GM19193 (cell line): ENCODE measurements around the gene TMPRSS11B.

Experiments used
- POLR2A ChIP-seq: IDR thresholded peaks from 4 replicates; pipeline ENCODE4 v1.6.1; 2011; ENCODE audit not compliant: insufficient read depth, insufficient read length; ENCODE audit errors: extremely low read depth

Gene TMPRSS11B, protein sequence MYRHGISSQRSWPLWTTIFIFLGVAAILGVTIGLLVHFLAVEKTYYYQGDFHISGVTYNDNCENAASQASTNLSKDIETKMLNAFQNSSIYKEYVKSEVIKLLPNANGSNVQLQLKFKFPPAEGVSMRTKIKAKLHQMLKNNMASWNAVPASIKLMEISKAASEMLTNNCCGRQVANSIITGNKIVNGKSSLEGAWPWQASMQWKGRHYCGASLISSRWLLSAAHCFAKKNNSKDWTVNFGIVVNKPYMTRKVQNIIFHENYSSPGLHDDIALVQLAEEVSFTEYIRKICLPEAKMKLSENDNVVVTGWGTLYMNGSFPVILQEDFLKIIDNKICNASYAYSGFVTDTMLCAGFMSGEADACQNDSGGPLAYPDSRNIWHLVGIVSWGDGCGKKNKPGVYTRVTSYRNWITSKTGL

GRCh38 chr4:68245594-68245993 lies at the start of gene TMPRSS11B:
TMPRSS11B (minus strand) TSS chr4:68245694; CDS start chr4:68245558, 136 bp downstream.
- no peak for TF ChIP-seq POLR2A

DNA sequence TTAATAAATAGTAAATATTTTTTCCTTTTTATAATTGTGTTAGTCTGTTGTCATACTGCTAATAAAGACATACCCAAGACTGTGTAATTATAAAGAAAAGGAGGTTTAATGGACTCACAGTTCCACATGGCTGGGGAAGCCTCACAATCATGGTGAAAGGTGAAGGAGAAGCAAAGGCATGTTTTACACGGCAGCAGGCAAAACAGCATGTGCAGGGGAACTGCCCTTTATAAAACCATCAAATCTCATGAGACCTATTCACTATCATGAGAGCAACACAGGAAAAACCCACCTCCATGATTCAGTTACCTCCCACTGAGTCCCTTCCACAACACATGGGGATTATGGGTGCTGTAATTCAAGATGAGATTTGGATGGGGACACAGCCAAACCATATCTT lies 45.8 kb upstream of the TMPRSS11B start:
- no peak for TF ChIP-seq POLR2A

- no peak for TF ChIP-seq POLR2A
Measured at GRCh38 chr4:68288393-68288740, 42.9 kb upstream of the TMPRSS11B start.

DNA sequence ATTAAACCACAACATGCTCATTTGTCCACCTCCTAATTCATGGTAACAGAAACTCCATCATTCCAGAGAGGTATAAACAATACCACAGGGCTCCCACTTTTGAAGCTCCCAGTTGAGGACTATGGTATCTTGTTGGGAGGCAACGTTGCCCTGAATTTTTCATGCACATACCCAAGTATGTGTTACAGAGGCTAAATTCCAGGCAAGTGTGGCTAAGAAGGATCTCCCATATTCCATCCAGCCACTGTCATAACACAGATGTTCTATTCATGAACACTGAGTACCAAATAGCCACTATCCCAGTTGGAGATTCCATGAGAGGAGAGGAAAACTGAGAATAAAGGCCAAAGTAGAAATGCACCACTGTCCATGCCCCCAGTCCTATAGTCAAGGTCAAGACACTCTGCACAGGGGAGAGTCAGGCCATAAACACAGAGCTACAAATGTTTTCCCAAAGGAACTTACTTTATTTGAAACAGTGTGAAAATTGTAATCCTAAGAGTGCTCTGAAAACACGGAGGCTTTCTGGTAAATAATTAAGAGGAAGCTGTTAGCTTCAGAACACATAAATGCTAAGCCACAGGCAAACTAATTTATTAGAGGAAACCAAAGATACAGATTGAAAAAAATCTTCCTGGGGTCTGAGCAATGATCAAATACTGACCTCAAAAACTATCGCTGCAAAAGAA lies 42.4 kb upstream of the TMPRSS11B start:
- TF ChIP-seq POLR2A: no peak

DNA sequence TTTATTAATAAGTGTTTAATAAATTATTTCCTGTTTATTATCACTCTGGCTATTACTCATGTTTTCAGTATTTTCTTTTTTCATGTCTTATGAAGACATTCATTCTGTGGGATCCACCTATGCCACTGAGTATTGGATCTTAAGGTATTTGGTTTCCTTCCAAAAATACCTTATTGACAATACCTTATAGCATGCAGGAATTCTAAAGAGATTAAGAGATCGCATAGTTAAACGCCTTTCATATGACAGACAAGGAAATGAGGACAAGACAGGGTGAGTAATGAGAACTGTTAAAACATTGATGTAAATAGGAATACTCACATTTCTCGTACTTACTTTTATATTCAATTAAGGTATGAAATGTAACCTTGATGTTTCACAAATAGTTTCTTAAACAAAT lies 38.2 kb upstream of the TMPRSS11B start:
- no peak for TF ChIP-seq POLR2A

- TF ChIP-seq POLR2A: no peak
Measured at GRCh38 chr4:68283095-68283494, 37.6 kb upstream of the TMPRSS11B start.

- no peak for TF ChIP-seq POLR2A
Measured at GRCh38 chr4:68278029-68278428, 32.5 kb upstream of the TMPRSS11B start.

- no peak for TF ChIP-seq POLR2A
Measured at GRCh38 chr4:68277627-68278026, 32.1 kb upstream of the TMPRSS11B start.

DNA sequence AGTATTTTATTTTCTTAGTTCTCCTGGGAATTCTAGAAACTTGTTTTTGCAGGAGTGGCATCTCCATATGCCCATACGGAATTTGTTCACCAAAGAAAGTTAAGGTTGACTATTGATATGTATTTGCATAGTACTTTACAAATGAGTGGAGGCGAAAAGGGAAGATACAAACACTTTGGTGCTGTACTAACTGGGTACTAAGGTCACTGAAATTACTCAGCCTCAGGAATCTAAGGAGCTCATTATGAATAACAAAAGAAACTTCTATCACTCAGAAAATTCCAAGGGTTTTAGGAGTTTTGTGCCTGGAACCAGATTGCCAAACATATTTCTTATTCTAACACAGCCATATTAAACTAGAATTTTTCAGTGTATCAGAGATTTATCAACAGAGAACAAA lies 27.4 kb upstream of the TMPRSS11B start:
- no peak for TF ChIP-seq POLR2A

GRCh38 chr4:68272380-68272779 lies 26.9 kb upstream of the TMPRSS11B start:
- TF ChIP-seq POLR2A: no peak

DNA sequence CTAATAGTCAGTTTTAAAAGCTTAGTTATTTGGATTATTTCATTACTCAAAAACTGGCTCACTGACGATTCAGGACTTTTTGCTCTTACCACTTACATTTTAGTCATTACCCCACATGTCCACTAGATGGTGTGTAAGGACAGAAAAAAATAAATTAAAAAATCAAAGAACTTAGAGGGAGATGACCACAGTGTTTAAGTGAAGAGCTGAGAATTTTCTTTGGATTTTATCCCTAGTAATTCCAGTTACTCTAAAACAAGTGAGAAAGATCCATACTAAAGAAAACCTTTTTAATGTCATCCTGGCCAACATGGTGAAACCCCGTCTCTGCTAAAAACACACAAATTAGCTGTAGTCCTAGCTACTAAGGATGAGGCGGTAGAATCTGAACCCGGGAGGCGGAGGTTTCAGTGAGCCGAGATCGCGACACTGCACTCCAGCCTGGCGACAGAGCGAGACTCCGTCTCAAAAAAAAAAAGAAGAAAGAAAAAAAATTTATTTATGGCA lies 26.4 kb upstream of the TMPRSS11B start:
- no peak for TF ChIP-seq POLR2A

DNA sequence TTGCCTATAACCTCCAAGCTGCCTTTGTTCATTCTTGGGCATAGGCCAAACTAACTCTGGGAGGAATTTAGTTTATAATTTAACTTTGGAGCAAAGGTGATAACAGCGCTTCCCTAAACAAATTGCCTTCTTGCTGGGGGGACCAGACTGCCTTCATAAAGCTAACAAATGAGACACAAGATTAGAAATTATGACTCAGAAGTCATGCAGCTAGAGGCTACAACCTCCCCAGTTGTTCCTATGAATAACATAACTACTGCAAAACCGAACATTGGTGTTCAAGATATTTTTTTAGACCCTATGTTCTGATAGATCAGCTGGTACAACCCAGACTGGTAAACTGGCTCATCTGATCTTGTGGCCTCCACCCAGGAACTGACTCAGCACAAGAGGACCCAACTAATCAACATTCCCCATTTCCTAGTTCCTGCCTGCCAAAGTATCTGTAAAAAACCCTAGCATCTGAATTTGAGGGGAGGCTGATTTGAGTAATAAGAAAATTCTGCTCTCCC lies 22.0 kb upstream of the TMPRSS11B start:
- no peak for TF ChIP-seq POLR2A

DNA sequence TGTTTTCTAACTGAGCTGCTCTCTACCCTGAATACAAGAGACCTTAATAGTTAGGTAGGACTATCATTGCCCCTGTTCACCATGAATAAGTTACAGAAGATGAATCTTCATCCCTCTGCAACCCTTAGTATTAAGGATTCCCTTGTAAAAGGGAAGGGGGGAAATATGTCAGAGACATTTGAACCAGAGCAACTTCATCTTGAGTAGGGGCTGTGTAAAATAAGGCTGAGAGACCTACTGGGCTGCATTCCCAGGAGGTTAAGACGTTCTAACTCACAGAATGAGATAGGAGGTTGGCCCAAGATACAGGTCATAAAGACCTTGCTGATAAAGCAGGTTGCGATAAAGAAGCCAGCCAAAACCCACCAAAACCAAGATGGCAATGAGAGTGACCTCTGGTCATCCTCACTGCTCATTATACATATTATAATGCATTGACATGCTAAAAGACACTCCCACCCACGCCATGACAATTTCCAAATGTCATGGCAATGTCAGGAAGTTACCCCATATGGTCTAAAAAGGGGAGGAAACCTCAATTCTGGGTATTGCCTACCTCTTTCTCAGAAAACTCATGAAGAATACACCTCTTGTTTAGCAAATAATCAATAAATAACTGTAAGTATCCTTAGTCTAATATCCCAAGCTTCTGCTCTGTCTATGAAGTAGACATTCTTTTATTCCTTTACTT lies 19.5 kb upstream of the TMPRSS11B start:
- no peak for TF ChIP-seq POLR2A

- TF ChIP-seq POLR2A: no peak
Measured at GRCh38 chr4:68259191-68259590, 13.7 kb upstream of the TMPRSS11B start.

DNA sequence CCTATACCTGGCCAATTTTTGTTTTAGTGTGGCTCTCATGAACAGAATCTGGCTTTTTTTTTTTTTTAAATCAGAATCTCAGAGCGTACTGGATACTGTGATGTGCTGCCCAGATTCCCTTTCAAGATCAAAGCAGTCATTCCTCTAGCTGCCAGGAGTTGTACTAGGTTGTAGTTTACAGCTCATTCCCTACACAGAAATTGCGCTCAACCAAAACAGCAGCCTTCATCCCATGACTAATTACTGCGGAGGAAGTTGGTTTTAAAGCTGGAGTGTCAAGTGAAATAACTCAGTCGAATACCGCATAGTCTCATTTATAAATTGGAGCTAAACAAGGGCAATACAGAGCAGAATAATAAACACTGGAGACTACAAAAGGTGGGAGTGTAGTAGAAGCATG lies 12.2 kb upstream of the TMPRSS11B start:
- no peak for TF ChIP-seq POLR2A

DNA sequence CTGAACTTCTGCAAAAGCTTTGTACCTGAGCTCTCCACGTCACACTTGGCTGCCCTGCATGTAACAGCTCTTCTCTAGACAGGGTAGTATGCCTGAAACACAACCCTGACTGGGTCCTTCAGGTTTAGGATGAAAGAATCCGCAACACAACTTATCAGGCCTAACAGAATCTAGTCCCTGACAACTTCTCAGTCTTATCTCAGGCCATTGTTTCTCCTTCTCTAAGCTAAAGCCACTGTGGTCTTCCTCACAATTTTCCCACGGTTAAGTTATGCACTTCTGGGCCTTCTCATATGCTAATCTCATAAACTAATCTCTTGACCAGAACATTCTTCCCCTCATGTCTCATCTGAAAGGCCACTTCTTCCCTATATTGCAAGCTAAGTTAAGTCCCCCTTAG lies 10.8 kb upstream of the TMPRSS11B start:
- no peak for TF ChIP-seq POLR2A
